Measurements from ENCODE around the gene LZTR1.

- no peak for TF ChIP-seq CTCF (IDR thresholded peaks at IDR 0.05)
- no peak for TF ChIP-seq POLR2A (IDR thresholded peaks at IDR 0.05)
Observed at GRCh38 chr22:20986365-20986764, 4.3 kb downstream of the LZTR1 start.
